SK-N-MC (cell line): ENCODE data around the gene CAMTA1.

ENCODE experiments used
- DNase-seq: peaks from one replicate; pipeline ENCODE4 v3.0.0-alpha.2; 2011; ENCODE audit warnings: low read depth, low spot score
- H3K27ac ChIP-seq: fragments of 200-600 bp; sonication (generic); 2 replicates; pipeline ENCODE4 v1.5.1; 2016; ENCODE audit warnings: mixed run types
- H3K36me3 ChIP-seq: fragments of 200-600 bp; sonication (generic); 2 replicates; pipeline ENCODE4 v1.6.1; 2017; ENCODE audit warnings: antibody characterized with exemption, low read length, mixed read lengths; ENCODE audit not compliant: insufficient read depth
- H3K4me3 ChIP-seq: fragments of 200-600 bp; sonication (generic); 2 replicates; pipeline ENCODE4 v1.5.1; 2016
- H3K9ac ChIP-seq: fragments of 200-600 bp; sonication (generic); 2 replicates; pipeline ENCODE4 v1.8.0; 2017; ENCODE audit warnings: mixed run types, mixed read lengths; ENCODE audit not compliant: insufficient read length
- H3K9me3 ChIP-seq: fragments of 200-600 bp; sonication (generic); 2 replicates; pipeline ENCODE4 v1.6.1; 2017; ENCODE audit warnings: low read depth, mild to moderate bottlenecking, antibody characterized with exemption, low read length, moderate library complexity, mixed read lengths
- EZH2 ChIP-seq: fragments of 200-600 bp; sonication (generic); IDR thresholded peaks from one replicate; pipeline ENCODE4 v1.6.1; 2017; ENCODE audit warnings: antibody characterized with exemption
- FOXP2 ChIP-seq: optimal IDR thresholded peaks from 2 replicates; pipeline ENCODE3; 2011; ENCODE audit warnings: mild to moderate bottlenecking, moderate library complexity; ENCODE audit not compliant: insufficient read depth; ENCODE audit errors: extremely low read length, control extremely low read depth
- POLR2AphosphoS5 ChIP-seq: IDR thresholded peaks from 2 replicates; pipeline ENCODE4 v1.6.1; 2012; ENCODE audit warnings: mild to moderate bottlenecking, low read depth, low read length, borderline replicate concordance

CAMTA1 gene

DNA sequence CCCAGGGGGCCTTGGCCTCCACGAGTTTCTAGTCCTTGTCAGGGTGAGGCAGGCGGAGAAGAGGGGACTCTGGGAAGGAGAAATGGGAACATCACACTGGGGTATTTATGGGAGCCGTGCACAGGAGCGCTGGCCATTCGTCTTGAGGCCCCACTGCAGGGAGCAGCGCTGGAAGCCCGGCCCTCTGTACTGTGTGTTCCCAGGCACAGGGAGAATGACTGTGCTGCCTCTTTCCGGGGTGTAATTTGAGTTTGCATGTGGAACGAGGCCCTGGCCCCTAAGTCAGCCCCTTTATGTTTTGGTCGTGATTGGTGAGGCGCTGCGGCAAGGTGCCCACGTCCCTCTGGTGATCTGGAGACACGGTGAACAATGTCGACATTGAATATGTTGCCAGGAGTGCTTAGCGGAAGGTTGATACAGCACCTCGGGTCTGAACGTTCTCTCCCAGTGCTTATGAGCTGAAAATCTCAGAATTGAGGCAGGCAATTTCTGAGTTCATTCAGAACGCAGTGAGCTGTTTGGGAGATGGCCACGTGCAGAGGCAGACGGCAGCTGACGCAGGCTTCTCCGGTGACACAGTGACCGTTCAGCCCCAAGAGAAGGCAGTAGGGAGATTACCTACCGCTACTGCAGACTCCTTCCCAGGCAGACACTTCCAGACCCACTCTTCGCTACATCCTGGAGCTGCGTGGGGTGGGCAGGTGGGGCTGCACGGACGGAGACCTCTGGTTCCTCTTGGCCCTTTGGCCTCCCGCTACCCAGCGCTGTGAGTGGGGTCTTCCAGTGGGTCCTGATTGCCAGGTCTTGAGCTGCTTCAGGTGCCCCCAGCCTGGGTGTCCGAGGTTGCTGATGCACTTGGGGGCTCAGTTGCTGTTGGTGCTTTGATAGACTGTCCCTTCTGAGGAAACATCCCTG, 265.8 kb downstream of the CAMTA1 start:
- no peaks in the 10 kb centered on the region for H3K36me3 ChIP-seq
- H3K9me3 ChIP-seq: no peaks in the 10 kb centered on the region
- H3K9ac ChIP-seq: no peak overlapping the region
- no peak for TF ChIP-seq EZH2
- no peak for TF ChIP-seq POLR2AphosphoS5
- TF ChIP-seq FOXP2: no peak
- no peak overlapping the region for H3K4me3 ChIP-seq
- H3K27ac ChIP-seq: no peak overlapping the region
- DNase-seq: no peak

DNA sequence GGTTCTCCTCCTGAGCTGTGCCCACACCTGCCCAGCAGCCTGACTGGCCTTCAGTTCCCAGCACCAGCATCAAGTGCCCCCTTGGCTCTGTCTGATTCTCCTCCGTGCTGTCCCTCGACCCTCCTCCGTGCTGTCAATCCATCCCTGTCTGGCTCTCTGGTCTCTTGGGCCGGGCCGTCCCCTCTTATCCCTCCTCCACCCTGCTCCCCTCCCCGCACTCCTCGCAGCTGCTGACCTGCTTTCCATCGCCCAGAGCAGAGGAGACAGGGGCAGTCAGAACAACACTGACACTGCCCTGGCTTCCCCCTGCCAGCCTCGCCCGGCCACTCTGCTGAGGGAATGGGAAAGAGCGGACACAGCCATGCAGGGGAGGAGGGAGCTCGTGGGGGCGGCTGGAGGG, 267.4 kb downstream of the CAMTA1 start:
- H3K9ac ChIP-seq: no peak overlapping the region
- H3K36me3 ChIP-seq: no peaks in the 10 kb centered on the region
- H3K27ac ChIP-seq: no peak overlapping the region
- no peak for TF ChIP-seq POLR2AphosphoS5
- no peak for TF ChIP-seq EZH2
- no peak for TF ChIP-seq FOXP2
- DNase-seq: no peak
- no peak overlapping the region for H3K4me3 ChIP-seq
- no peaks in the 10 kb centered on the region for H3K9me3 ChIP-seq

DNA sequence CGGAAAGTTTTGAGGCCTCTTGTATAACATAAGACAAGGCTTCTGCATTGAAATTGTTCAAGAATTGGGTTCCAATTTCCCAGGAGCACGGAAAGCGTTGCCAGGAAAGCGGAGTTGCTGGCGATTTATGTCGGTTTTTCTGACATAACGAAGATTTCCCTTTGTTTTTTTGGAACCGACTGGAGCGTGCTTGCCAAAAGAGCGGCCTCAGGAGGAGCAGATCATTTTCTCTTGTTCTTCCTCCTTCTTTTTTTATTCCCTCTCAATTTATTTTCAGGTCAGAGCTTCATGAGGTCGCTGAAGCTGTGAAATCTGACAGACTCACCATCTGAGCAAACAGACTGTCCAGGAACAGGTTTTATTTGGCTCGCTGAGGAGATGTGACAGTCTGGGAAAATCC, 275.5 kb downstream of the CAMTA1 start:
- H3K4me3 ChIP-seq: no peak overlapping the region
- H3K27ac ChIP-seq: no peak overlapping the region
- H3K9me3 ChIP-seq: no peaks in the 10 kb centered on the region
- no peaks in the 10 kb centered on the region for H3K36me3 ChIP-seq
- no peak overlapping the region for H3K9ac ChIP-seq
- TF ChIP-seq FOXP2: no peak
- no peak for TF ChIP-seq POLR2AphosphoS5
- no peak for TF ChIP-seq EZH2
- DNase-seq: no peak

DNA sequence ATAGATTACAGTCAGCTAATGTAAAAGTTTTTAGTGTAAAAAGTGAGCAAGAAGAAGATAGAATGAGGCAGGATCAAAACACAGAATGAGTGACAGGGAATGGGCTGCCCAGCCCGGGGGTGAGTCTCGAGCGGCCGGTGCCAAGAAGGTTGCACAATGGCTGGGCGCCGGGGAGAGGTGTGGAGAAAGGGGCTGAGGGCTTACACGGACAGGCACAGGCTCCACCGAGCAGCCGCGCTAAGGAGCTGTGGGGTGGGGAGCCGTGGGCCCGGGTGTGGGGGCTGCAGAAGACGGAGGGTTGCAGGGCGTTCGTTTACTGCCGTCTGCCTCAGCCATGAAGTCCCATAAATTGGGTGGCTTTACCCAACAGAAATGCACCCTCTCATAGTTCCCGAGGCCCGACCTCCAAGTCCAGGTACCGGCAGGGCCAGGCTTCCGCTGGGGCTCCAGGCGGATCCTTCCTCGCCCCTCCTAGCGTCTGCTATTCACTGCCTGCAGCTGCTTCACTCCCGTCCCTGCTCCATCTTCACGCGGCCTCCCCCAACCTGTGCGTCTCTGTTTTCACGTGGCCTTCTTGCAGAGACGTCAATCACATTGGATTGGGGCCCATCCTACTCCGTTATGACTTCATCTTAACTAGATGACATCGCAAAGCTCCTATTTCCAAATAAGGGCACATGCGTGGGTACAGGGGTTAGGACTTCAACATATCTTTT, 277.2 kb downstream of the CAMTA1 start:
- H3K36me3 ChIP-seq: no peaks in the 10 kb centered on the region
- no peak overlapping the region for H3K27ac ChIP-seq
- DNase-seq: no peak
- H3K9ac ChIP-seq: no peak overlapping the region
- TF ChIP-seq POLR2AphosphoS5: no peak
- H3K9me3 ChIP-seq: no peaks in the 10 kb centered on the region
- H3K4me3 ChIP-seq: no peak overlapping the region

DNA sequence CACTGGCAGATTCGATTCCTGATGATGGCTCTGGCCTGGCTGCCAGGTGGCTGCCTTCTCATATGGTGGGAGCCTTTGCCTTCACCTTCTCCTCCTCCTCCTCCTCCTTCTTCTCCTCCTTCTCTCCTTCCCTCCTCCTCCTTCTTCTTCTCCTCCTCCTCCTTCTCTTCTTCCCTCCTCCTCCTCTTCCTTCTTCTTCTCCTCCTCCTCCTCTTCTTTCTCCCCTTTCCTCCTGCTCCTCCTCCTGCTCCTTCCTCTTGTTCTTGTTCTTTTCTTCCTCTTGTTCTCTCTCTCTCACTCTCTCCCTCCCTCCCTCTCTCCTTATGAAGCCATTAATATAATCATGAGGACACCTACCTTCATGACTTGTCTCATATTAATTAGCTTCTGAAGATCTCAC, 278.7 kb downstream of the CAMTA1 start:
- TF ChIP-seq POLR2AphosphoS5: no peak
- no peak for TF ChIP-seq EZH2
- no peak for TF ChIP-seq FOXP2
- Histone ChIP-seq H3K9ac (no peak overlapping the region), H3K27ac (no peak overlapping the region), H3K4me3 (no peak overlapping the region), H3K36me3 (no peaks in the 10 kb centered on the region), H3K9me3 (no peaks in the 10 kb centered on the region)
- DNase-seq: no peak

DNA sequence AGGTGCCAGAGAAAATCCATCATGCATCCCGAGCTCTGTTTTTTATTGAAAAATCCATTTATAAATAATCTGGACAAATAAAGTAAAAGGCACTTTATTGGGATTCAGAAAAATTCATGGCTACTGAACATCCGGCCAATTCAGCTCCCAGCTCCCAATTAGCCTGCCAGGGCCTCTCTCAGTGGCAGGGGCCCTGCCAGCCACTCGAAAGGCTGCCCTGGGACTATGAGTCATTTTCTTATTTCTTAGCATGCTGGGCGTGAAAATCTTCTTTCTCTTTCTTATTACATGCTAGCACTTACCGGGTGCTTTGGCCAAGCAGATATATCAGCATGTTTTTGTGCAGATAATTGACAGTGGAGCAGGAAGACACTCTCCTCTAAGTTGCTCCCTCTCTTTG, 283.3 kb downstream of the CAMTA1 start:
- Histone ChIP-seq H3K36me3 (no peaks in the 10 kb centered on the region), H3K27ac (no peak overlapping the region), H3K9me3 (no peaks in the 10 kb centered on the region), H3K9ac (no peak overlapping the region), H3K4me3 (no peak overlapping the region)
- TF ChIP-seq POLR2AphosphoS5: no peak
- TF ChIP-seq FOXP2: no peak
- no peak for TF ChIP-seq EZH2
- no peak for DNase-seq

DNA sequence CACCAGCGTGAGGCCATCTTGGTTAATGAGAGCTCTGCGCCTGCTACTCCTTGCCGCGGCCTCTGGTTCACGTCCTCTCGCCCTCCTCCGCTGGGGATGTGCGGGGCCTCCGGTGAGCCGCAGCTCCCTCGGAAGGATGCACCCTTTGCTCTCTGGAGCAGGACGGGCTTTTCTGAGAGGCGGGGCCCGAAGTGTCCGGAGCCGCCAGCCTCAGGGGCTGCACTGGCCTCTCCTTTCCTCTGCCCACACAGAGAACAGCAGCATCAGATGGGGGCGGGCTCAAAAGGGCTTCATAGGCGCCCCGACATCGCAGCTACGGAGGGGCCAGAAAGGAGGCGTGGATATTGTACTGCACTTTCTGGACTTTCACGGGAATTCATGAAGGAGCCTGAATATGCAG, 284.7 kb downstream of the CAMTA1 start:
- H3K36me3 ChIP-seq: no peaks in the 10 kb centered on the region
- H3K27ac ChIP-seq: no peak overlapping the region
- DNase-seq: no peak
- H3K9ac ChIP-seq: no peak overlapping the region
- no peaks in the 10 kb centered on the region for H3K9me3 ChIP-seq
- TF ChIP-seq FOXP2 (no peak), EZH2 (no peak), POLR2AphosphoS5 (no peak)
- H3K4me3 ChIP-seq: no peak overlapping the region

DNA sequence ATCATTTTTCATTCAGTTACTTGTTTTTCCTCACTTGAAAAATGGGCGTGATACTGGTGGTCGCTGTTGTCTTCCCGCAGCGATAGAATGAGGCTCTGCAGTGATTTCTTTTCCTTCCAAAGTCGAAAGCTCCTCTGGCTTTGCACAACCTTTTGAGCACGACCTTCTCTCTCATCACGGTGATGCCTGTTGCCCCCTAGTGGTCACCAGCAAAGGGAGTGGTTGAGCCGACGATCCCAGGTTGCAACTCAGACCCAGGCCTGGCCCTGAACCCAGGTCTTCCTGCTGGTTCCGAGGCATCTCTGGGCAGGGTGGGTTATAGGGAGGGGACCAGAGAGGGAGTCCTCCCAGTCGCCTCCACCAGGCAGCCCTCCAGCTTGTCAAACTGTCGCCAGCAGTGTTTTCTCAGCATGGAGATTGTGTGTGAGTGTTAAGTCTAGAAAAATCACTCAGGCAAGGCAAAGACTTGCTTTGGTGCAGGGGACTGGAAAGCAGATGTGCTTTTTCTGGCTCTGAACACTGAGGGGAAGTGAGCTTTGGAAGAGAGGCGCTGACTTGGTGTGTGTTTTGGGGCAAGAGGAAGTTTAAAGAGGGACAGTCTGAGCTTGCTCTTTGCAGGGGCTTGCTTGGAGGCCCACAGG, 285.3 kb downstream of the CAMTA1 start:
- no peaks in the 10 kb centered on the region for H3K36me3 ChIP-seq
- no peak for DNase-seq
- no peak overlapping the region for H3K27ac ChIP-seq
- H3K9me3 ChIP-seq: no peaks in the 10 kb centered on the region
- TF ChIP-seq POLR2AphosphoS5 (no peak), FOXP2 (no peak), EZH2 (no peak)
- H3K9ac ChIP-seq: no peak overlapping the region
- no peak overlapping the region for H3K4me3 ChIP-seq
